NCI-H146 (cell line): ENCODE data around the gene DTL.
A peak's percentile ranks its signal among the peaks of the same experiment; 100 is the strongest.

Experiments used
- DNase-seq: peaks from one replicate; lab custom pipeline; 2025; lab: John Stamatoyannopoulos, UW

The DTL gene

GRCh38 chr1:212127221-212127620 is 91.7 kb downstream of the DTL start:
- DNase-seq = no peak

- DNase-seq = no peak
Measured at GRCh38 chr1:212129781-212130180, 94.2 kb downstream of the DTL start.

GRCh38 chr1:212132025-212132424 is 96.5 kb downstream of the DTL start:
- DNase-seq = no peak

GRCh38 chr1:212133319-212133718 is 97.8 kb downstream of the DTL start:
- no peak for DNase-seq

- DNase-seq = no peak
Measured at GRCh38 chr1:212135166-212135565, 99.6 kb downstream of the DTL start.

GRCh38 chr1:212137854-212138253 is 102.3 kb downstream of the DTL start:
- no peak for DNase-seq

- no peak for DNase-seq
Measured at GRCh38 chr1:212138457-212138856, 102.9 kb downstream of the DTL start.

GRCh38 chr1:212139526-212140135 is 104.1 kb downstream of the DTL start:
- DNase-seq = no peak

- no peak for DNase-seq
Measured at GRCh38 chr1:212141404-212141803, 105.9 kb downstream of the DTL start.

GRCh38 chr1:212142883-212143530 is 107.5 kb downstream of the DTL start:
- no peak for DNase-seq

- DNase-seq = peak; percentile 30
Measured at GRCh38 chr1:212147581-212148033, 112.1 kb downstream of the DTL start.

- DNase-seq = no peak
Measured at GRCh38 chr1:212149566-212149965, 114.0 kb downstream of the DTL start.

GRCh38 chr1:212152308-212152693 is 116.8 kb downstream of the DTL start:
- no peak for DNase-seq

GRCh38 chr1:212152869-212153268 is 117.3 kb downstream of the DTL start:
- no peak for DNase-seq

- DNase-seq = no peak
Measured at GRCh38 chr1:212153635-212154034, 118.1 kb downstream of the DTL start.
